HCT116 (cell line): ENCODE results near the gene C19orf25. TPM values are rescaled to one million over a fixed set of nuclear protein-coding genes. Genes with fewer than 3 reads are reported as not detected.

Experiments used
- ATAC-seq: fragments of 200-7000 bp; cut with Tn5 transposase; 2 replicates; pipeline ENCODE4 v1.9.1; 2020; ENCODE audit warnings: mild to moderate bottlenecking, moderate library complexity
- BruUV-seq: library from RNA; stranded (reverse); fragments of 400-500 nt; replicated peaks from 2 replicates; lab custom pipeline; 2021; lab: Mats Ljungman, UMichigan
- CTCF ChIA-PET: fragments of 300-600 bp; sonication (Branson Sonifier 250); formaldehyde crosslinking; loops from one replicate; lab custom pipeline; 2021; ENCODE audit warnings: antibody characterized with exemption; lab: Charles Lee
- POLR2A ChIA-PET: fragments of 300-600, 350-600 bp; sonication (Branson Sonifier 250); formaldehyde crosslinking; loops from one replicate; lab custom pipeline; 2021; ENCODE audit warnings: antibody characterized with exemption; lab: Charles Lee
- RAD21 ChIA-PET, 2 experiments: fragments of 300-600 bp; sonication (Branson Sonifier 250); formaldehyde crosslinking; loops; one replicate each; lab custom pipeline; 2023; ENCODE audit warnings: low total read pairs in 2 of 2; ENCODE audit not compliant: uncharacterized antibody in 2 of 2, unreplicated experiment in 2 of 2, low non-redundant PET in 1 of 2; lab: Charles Lee
- DNase-seq: peaks from one replicate; pipeline ENCODE4 v3.0.0-alpha.2; 2010; ENCODE audit warnings: low read depth, low spot score
- H2AFZ ChIP-seq: fragments of 200-600 bp; shearing (Covaris generic), sonication (generic); 2 replicates; pipeline ENCODE4 v1.6.1; 2017; ENCODE audit warnings: low read depth, mixed run types, mixed read lengths, antibody characterized with exemption, low read length; ENCODE audit not compliant: poor library complexity, severe bottlenecking
- H3K27ac ChIP-seq: 2 replicates; pipeline ENCODE4 v1.5.1; 2012; ENCODE audit warnings: low read depth, low read length
- H3K27me3 ChIP-seq: fragments of 200-600 bp; sonication (generic); 2 replicates; pipeline ENCODE4 v1.6.1; 2016; ENCODE audit warnings: mixed run types, low read length, mixed read lengths; ENCODE audit not compliant: insufficient read depth
- H3K36me3 ChIP-seq, 2 experiments: fragments of 200-500 bp in 1 of 2; fragments of 200-600 bp in 1 of 2; sonication (Bioruptor generic) in 1 of 2; sonication (generic) in 1 of 2; 2 replicates each; pipeline versions ENCODE4 v1.5.1 to v1.6.1; 2014 to 2016; ENCODE audit warnings: low read length in 2 of 2, inconsistent platforms in 1 of 2, mixed read lengths in 1 of 2, mixed run types in 1 of 2; ENCODE audit not compliant: insufficient read depth in 2 of 2, control insufficient read depth in 1 of 2
- H3K4me1 ChIP-seq, 2 experiments: fragments of 200-600 bp in 1 of 2; sonication (generic) in 1 of 2; 2 replicates each; pipeline versions ENCODE4 v1.5.1 to v1.6.1; 2012 to 2017; ENCODE audit warnings: low read length in 2 of 2, inconsistent platforms in 1 of 2, mild to moderate bottlenecking in 1 of 2, mixed read lengths in 1 of 2, mixed run types in 1 of 2, moderate library complexity in 1 of 2; ENCODE audit not compliant: insufficient read depth in 2 of 2, control insufficient read depth in 1 of 2
- H3K4me2 ChIP-seq: fragments of 200-600 bp; sonication (generic); 2 replicates; pipeline ENCODE4 v1.6.1; 2017; ENCODE audit warnings: mixed run types, low read length, mixed read lengths
- H3K4me3 ChIP-seq, 2 experiments: fragments of 200-600 bp in 1 of 2; sonication (generic) in 1 of 2; replicated peaks in 1 of 2; 2 replicates each; pipeline ENCODE4 v1.5.1; 2011 to 2016; ENCODE audit warnings: low read length in 2 of 2, control low read depth in 1 of 2, low read depth in 1 of 2, mild to moderate bottlenecking in 1 of 2, mixed read lengths in 1 of 2, mixed run types in 1 of 2
- H3K79me2 ChIP-seq: fragments of 200-600 bp; sonication (generic); 2 replicates; pipeline ENCODE4 v1.6.1; 2017; ENCODE audit warnings: mild to moderate bottlenecking, mixed run types, low read length, moderate library complexity, mixed read lengths; ENCODE audit not compliant: insufficient read depth
- H3K9ac ChIP-seq: fragments of 200-600 bp; sonication (generic); 2 replicates; pipeline ENCODE4 v1.6.1; 2016; ENCODE audit warnings: low read length, mixed read lengths
- H3K9me2 ChIP-seq: fragments of 200-600 bp; sonication (generic), shearing (Covaris generic); 2 replicates; pipeline ENCODE4 v1.6.1; 2017; ENCODE audit warnings: mixed run types, mild to moderate bottlenecking, moderate library complexity; ENCODE audit not compliant: insufficient read depth
- H3K9me3 ChIP-seq, 2 experiments: fragments of 200-500 bp in 1 of 2; fragments of 200-600 bp in 1 of 2; sonication (Bioruptor generic) in 1 of 2; sonication (generic) in 1 of 2; 2 replicates each; pipeline ENCODE4 v1.6.1; 2014 to 2017; ENCODE audit warnings: low read length in 2 of 2, mixed read lengths in 2 of 2, inconsistent platforms in 1 of 2, low read depth in 1 of 2, mild to moderate bottlenecking in 1 of 2, mixed run types in 1 of 2, moderate library complexity in 1 of 2; ENCODE audit not compliant: control insufficient read depth in 1 of 2, insufficient read depth in 1 of 2
- H4K20me1 ChIP-seq: fragments of 200-600 bp; sonication (generic), shearing (Covaris generic); 2 replicates; pipeline ENCODE4 v1.6.1; 2017; ENCODE audit warnings: mixed run types, mild to moderate bottlenecking, moderate library complexity; ENCODE audit not compliant: insufficient read depth
- CEBPB ChIP-seq: IDR thresholded peaks from 2 replicates; pipeline ENCODE4 v1.6.1; 2012; ENCODE audit warnings: low read depth
- EGR1 ChIP-seq: IDR thresholded peaks from 2 replicates; pipeline ENCODE4 v1.6.1; 2012; ENCODE audit warnings: low read depth
- ELF1 ChIP-seq: IDR thresholded peaks from 2 replicates; pipeline ENCODE4 v1.6.1; 2012; ENCODE audit warnings: low read depth, borderline replicate concordance
- EZH2 ChIP-seq: fragments of 200-600 bp; sonication (generic); IDR thresholded peaks from 2 replicates; pipeline ENCODE4 v1.6.1; 2017; ENCODE audit warnings: antibody characterized with exemption, mixed run types
- EZH2phosphoT487 ChIP-seq: fragments of 200-600 bp; IDR thresholded peaks from 2 replicates; pipeline ENCODE4 v1.6.1; 2018; ENCODE audit warnings: antibody characterized with exemption, borderline replicate concordance
- JUND ChIP-seq: IDR thresholded peaks from 2 replicates; pipeline ENCODE4 v1.6.1; 2012
- POLR2A ChIP-seq: IDR thresholded peaks from 2 replicates; pipeline ENCODE4 v1.7.0; 2011; ENCODE audit warnings: borderline replicate concordance; ENCODE audit not compliant: insufficient read depth, insufficient read length; ENCODE audit errors: extremely low read depth
- RAD21 ChIP-seq: IDR thresholded peaks from 2 replicates; pipeline ENCODE4 v1.6.1; 2012; ENCODE audit warnings: low read depth, mild to moderate bottlenecking
- SRF ChIP-seq: IDR thresholded peaks from 2 replicates; pipeline ENCODE4 v1.6.1; 2012; ENCODE audit warnings: low read depth
- TCF7L2 ChIP-seq: IDR thresholded peaks from 2 replicates; pipeline ENCODE4 v1.7.0; 2011; ENCODE audit warnings: borderline replicate concordance, inconsistent platforms; ENCODE audit not compliant: insufficient read depth, insufficient read length; ENCODE audit errors: extremely low read depth
- ZNF274 ChIP-seq: fragments of 200-500 bp; sonication (Bioruptor generic); IDR thresholded peaks from 2 replicates; pipeline ENCODE4 v1.6.1; 2014; ENCODE audit warnings: mild to moderate bottlenecking, low read depth, low read length, inconsistent platforms
- intact Hi-C: fragments of 100-400 bp; cut with micrococcal nuclease; formaldehyde crosslinking; loops from 2 replicates; pipeline ENCODE4 v1.10.0; 2022
- total RNA-seq: library from RNA; stranded (reverse); gene quantifications from one replicate; pipeline ENCODE4 v1.2.1, GENCODE V29; 2021; ENCODE audit not compliant: unreplicated experiment
- TF ChIP-seq, protein P1 (sequence below): IDR thresholded peaks from 2 replicates; pipeline ENCODE4 v1.6.1; 2011; ENCODE audit warnings: mild to moderate bottlenecking, low read length, moderate library complexity; ENCODE audit not compliant: insufficient replicate concordance; ENCODE audit errors: extremely low read depth
- TF ChIP-seq, protein P2 (sequence below): IDR thresholded peaks from 2 replicates; pipeline ENCODE4 v1.6.1; 2012

Gene C19orf25
- total RNA-seq, 1 experiment from 2014 or later: 48.8 TPM

DNA sequence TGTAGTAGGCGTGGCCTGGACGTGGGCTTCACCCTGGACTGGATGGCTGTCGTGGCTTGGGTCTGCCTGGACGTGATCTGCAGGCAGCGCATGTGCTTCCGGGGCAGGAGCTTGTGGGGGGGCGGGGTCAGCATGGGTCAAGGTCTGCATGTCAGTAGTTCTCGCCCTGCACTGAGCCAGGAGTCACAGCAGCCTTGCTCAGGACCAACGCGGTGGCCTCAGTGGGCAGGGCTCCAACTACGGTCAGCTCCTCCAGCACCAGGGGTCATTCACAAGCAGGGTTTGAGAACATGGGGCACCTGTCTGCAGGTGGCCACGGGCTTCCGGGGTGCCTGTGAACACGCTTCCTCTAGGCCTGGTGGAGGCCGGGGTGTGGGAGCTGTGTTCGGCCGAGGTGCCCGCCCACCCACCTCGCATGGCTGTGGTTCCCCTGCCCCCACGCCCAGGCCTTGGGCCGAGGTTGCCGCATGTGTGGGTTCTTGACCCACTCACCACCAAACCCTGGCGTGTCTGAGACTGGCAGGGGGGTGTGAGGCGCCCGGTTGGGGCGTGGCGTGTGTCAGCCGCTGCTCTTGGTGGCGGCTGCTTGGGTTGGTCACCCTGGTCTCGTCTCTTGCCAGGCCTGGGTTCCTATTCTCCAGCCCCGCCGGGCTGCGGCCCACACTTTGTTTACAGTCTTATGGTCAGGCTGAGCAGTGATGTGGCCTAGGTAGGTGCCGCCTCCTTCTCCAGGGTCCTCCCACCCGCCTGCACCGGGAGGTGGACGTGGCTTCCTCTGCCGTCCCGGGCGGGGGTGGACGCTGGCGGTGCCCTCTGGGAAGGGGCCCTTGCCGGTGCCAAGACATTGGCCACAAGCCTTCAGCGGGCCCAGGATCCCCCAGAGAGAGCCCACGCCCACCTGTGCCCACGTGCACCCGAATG lies 45.6 kb downstream of the C19orf25 start (continued):
- TF ChIP-seq, protein P1, sequence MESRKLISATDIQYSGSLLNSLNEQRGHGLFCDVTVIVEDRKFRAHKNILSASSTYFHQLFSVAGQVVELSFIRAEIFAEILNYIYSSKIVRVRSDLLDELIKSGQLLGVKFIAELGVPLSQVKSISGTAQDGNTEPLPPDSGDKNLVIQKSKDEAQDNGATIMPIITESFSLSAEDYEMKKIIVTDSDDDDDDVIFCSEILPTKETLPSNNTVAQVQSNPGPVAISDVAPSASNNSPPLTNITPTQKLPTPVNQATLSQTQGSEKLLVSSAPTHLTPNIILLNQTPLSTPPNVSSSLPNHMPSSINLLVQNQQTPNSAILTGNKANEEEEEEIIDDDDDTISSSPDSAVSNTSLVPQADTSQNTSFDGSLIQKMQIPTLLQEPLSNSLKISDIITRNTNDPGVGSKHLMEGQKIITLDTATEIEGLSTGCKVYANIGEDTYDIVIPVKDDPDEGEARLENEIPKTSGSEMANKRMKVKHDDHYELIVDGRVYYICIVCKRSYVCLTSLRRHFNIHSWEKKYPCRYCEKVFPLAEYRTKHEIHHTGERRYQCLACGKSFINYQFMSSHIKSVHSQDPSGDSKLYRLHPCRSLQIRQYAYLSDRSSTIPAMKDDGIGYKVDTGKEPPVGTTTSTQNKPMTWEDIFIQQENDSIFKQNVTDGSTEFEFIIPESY: no peak
- TF ChIP-seq POLR2A (no peak), SRF (no peak)
- TF ChIP-seq, protein P2, sequence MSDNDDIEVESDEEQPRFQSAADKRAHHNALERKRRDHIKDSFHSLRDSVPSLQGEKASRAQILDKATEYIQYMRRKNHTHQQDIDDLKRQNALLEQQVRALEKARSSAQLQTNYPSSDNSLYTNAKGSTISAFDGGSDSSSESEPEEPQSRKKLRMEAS: no peak

DNA sequence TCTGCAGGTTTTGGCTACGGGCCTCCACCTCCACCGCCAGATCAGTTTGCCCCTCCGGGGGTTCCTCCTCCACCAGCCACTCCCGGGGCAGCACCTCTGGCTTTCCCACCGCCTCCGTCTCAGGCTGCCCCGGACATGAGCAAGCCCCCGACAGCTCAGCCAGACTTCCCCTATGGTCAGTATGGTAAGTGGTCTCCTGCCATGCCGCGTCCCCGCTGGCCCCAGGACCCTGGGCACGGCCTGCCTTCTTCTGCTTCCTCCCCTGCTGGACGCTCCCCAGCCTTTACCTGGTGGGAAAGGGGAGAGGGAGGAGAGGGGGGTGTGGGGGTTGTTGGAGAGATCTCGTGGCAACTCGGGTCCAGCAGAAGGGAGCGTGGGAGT lies 46.5 kb downstream of the C19orf25 start:
- RAD21 ChIA-PET: no interaction called here
- no peak for ATAC-seq
- H3K27ac ChIP-seq: no peak overlapping the region
- H3K79me2 ChIP-seq: peaks cover 41% of the 10 kb centered on the region
- no TSS peak for BruUV-seq
- H3K36me3 ChIP-seq: peaks cover 37 to 52% of the 10 kb centered on the region in 2 experiments; a peak in 3 of 4 replicates
- H3K4me3 ChIP-seq: no peak overlapping the region
- peaks cover 7 to 13% of the 10 kb centered on the region in 2 experiments; a peak in 3 of 4 replicates for H3K4me1 ChIP-seq
- no peaks in the 10 kb centered on the region for H3K27me3 ChIP-seq
- POLR2A ChIA-PET: no interaction called here
- CTCF ChIA-PET: no interaction called here
- no peak for TF ChIP-seq TCF7L2
- no peak for TF ChIP-seq ZNF274
- no peak for TF ChIP-seq RAD21
- TF ChIP-seq JUND: no peak
- no peak for TF ChIP-seq CEBPB
- no peak for TF ChIP-seq EZH2phosphoT487
- TF ChIP-seq, protein P2: no peak
- no peak for TF ChIP-seq ELF1
- TF ChIP-seq SRF: no peak
- TF ChIP-seq EGR1: no peak
- TF ChIP-seq EZH2: no peak
- intact Hi-C loops: no loop called here
- no peaks in the 10 kb centered on the region for H4K20me1 ChIP-seq
- no peak overlapping the region for H3K9ac ChIP-seq
- no peak overlapping the region for H3K4me2 ChIP-seq
- no peaks in the 10 kb centered on the region for H3K9me2 ChIP-seq
- H2AFZ ChIP-seq: no peak overlapping the region
- no peak for DNase-seq
- H3K9me3 ChIP-seq: no peaks in the 10 kb centered on the region
